HG02885 (cell line): ENCODE measurements around the gene PI4K2A.

Source experiments
- ATAC-seq: cut with Tn5 transposase; IDR thresholded peaks from one replicate; pipeline ENCODE4 v1.9.1; 2021; ENCODE audit warnings: mild to moderate bottlenecking; ENCODE audit not compliant: unreplicated experiment, poor library complexity

Gene PI4K2A

DNA sequence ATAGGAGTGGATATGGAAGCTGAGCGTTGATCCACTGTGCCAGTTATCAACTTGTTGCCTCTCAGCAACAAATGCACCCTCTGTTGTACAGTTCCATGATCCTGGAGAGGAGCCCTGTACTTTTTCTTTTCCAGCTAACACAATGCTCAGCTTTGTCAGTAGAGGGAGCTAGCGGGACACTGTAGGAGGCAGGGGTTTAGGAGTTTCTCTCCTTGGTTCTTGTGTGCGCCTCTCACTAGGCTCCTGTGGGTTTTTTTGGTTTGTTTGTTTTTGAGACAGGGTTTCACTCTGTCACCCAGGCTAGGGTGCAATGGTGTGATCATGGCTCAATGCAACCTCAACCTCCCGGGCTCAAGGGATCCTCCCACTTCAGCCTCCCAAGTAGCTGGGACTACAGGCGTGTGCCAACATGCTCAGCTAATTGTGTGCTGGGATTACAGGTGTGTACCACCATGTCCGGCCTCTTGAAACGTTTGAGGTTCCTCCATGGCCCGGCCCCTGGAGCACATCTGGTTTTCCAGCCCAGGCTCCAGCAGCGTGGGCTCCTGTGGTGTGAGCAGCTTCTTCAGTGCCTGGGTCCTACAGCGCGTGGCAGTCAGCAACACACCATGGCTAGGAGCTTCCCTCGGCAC is 61.1 kb downstream of the PI4K2A start:
- ATAC-seq, result peak; percentile 71

DNA sequence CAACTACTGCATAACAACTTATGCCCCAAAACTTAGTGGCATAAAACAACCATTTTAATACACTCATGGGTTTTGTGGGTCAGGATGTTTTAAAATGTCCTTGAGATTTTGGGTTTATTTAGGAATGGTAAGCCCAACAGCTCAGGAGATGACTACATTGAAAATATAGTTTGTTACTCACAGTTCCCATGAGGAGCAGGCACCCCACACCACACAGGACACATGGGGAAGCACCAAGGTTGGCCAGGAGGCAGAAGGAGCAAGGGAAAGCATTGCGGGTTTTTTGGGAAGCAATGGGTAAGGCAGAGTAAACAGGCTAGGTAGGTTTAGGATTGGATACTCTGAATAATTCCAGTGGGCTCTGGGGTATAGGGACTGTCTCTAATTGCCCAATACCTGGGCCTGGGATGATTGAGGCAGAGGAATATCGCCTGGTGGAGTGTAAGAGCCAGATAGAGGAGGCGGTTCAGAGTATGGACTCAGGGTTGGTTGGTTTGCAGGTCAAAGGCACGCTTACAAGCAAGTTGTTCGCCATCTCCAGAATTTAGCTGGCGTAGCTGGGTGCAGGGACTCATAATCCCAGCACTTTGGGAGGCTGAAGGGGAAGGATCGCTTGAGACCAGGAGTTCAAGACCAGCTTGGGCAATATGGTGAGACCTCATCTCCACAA is 63.1 kb downstream of the PI4K2A start:
- ATAC-seq, result no peak

- ATAC-seq, result no peak
These were observed 63.9 kb downstream of the PI4K2A start for GRCh38 chr10:97704341-97704740.

DNA sequence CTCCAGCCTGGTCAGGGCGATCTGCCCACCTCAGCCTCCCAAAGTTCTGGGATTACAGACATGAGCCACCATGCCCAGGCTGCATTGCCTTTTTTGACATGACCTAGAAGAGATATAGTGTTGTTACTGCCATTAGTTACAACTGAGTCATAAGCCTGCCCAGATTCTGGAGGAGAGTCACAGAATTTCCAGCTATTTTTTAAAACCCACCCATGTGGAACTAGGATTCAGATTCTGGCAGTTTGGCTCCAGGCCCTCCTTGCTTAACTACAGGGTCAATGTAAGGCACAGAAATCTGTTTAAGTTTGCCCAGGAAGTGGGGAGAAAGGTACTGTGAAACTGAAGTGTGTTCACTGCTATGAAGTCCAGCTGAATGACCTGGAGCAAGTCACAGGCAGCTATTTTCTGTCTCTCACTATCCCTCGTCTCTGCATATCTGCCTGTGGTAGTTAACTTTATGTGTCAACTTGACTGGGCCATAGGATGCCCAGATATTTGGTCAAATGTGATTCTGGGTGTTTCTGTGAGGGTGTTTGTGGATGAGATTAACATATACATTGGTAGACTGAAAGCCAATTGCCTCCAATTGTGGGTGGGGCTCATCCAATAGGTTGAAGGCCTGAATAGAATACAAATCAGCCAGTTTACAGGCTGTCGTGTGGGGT is 64.7 kb downstream of the PI4K2A start:
- no peak for ATAC-seq

- ATAC-seq, result no peak
These were observed 66.8 kb downstream of the PI4K2A start for GRCh38 chr10:97707134-97707861.

DNA sequence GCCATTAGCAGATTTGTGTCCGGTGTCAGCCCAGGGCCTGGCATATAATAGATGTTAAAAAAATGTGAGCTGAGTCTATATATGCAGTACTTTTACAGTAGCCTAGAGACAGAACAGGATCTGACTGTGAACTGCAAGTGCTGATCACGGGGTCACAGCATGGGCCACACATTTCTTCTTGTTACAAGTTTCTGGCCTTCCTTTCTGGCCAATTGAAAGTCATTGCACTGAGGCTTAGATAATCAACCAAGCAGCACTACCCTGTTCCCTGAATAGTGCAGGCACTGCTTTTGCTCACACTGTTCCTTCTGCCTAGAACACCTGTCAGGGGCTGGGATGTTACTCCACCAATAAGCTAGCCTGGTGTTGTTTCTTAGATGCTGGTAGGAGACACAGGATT is 67.7 kb downstream of the PI4K2A start:
- ATAC-seq, result no peak

DNA sequence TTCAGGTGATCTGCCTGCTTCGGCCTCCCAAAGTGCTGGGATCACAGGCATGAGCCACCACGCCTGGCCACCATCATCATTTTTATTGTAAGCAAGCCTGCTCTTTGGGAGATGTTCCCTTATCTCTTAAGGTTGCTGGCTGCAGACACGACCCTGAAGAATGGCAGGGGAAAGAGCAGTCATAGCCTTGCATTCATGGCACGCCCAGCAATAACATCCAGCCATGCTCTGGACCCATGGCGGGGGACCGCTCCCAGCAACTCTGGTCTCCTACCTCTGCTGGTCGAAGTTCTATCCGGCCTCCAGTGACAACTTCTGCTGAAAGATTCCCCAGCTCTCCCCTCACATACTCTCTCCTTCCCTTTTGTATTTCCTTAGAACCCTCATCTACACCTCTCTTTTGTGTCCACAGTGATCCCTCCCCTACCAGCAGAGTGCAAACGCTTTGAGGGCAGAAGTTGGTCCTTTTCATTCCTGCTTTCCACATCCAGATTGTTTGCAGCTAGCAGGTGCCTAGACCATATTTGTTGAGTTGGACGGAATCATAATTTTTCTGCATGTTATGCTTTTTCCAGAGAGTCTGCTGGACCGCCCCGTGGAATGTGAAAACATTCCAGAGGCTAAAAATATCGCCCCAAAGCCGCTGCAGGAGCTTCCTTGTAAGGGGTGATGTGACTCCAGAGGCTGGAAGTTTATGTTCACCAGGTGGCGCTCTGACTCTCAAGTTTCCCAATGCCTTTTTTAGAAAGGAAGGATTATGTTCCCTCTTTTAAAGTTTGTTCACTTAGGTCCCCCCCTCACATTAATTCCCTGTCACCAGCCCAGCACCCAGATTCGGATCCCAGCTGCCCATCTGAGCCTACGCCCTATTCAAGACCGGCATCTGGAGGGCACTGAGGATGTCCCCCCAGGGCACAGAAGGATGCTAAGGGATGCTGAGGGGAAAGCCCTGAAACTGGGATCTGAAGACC is 68.8 kb downstream of the PI4K2A start:
- ATAC-seq, result no peak

DNA sequence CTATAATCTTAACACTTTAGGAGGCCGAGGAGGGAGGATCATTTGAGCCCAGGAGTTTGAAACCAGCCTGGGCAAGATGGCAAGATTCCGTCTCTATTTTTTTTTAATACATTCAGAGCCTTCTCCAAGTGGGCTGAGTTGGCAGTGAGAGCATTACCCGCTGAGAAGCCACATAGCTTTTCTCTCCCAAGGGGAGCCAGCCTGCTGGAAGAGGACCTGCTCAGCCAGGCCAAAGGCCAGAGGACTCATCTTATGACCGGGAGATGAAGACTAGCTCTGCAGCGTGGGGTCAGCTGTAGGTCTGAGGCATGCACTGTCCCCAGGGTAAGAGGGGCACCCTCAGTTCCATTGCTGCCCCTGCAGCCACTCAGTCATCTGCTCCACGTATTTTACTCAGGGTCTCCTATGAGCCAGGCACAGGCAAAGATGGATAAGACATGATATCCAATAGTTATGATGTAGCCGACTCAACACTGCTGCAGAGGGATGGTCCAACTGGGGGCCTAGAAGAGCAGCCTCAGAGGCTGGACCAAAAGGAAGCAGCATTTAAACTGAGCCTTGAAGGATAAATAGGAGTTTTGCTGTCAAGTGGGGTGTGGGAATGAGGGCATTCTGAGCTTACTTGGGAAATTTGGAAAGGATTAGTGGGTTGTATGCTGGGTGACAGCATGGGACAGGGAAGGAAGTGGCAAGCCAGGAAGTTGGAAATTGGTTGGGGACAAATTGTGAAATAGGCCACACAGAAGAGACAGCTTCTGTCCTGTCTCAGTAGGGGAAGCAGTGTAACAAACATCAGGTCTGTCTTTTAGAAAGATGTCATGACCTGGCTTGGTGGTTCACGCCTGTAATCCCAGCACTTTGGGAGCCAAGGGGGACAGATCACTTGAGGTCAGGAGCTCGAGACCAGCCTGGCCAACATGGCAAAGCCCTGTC is 71.4 kb downstream of the PI4K2A start:
- no peak for ATAC-seq

GRCh38 chr10:97713339-97713825 is 72.9 kb downstream of the PI4K2A start, which contains the start of gene MARVELD1:
TSS of gene MARVELD1 (plus strand) at chr10:97713730. CDS start at chr10:97713877, 147 bp downstream.
- ATAC-seq, result no peak

DNA sequence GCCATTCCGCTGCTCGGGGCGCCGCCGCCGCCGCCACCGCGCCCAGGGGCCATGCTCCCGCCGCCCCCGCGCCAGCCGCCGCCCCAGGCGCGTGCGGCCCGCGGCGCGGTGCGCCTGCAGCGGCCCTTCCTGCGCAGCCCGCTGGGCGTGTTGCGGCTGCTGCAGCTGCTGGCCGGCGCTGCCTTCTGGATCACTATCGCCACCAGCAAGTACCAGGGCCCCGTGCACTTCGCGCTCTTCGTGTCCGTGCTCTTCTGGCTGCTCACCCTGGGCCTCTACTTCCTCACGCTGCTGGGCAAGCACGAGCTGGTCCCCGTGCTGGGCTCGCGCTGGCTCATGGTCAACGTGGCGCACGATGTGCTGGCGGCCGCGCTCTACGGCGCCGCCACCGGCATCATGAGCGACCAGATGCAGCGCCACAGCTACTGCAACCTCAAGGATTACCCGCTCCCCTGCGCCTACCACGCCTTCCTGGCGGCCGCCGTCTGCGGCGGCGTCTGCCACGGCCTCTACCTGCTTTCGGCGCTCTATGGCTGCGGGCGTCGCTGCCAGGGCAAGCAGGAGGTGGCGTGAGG is 73.4 kb downstream of the PI4K2A start:
- peak; percentile 80 for ATAC-seq

GRCh38 chr10:97714401-97715258 is 74.2 kb downstream of the PI4K2A start:
- ATAC-seq, result peak; percentile 29

- no peak for ATAC-seq
These were observed 74.9 kb downstream of the PI4K2A start for GRCh38 chr10:97715259-97715874.

- ATAC-seq, result no peak
These were observed 77.2 kb downstream of the PI4K2A start for GRCh38 chr10:97717627-97718026.

- ATAC-seq, result no peak
These were observed 77.7 kb downstream of the PI4K2A start for GRCh38 chr10:97718178-97718577.

DNA sequence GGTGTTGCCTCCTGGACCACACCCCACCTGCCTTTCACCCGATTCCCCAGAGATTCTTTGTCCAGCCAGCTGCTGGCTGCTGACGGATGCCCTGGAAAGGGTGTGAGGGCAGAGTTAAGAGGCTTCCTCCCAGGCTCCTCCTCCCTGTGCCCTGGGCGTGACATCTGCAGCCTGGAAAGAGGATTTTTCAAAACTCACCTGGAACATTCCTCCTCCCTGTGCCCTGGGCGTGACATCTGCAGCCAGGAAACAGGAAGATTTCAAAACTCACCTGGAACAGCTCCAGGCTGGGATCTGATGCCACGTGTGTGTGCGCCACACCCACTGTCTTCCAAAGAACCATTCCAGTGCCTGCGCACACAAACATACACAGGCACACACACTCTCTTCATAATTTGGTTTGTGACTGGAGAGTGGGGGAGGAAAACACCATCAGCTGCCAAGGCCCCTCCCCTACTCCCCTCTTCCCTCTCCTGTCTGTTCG is 78.2 kb downstream of the PI4K2A start:
- ATAC-seq, result no peak

DNA sequence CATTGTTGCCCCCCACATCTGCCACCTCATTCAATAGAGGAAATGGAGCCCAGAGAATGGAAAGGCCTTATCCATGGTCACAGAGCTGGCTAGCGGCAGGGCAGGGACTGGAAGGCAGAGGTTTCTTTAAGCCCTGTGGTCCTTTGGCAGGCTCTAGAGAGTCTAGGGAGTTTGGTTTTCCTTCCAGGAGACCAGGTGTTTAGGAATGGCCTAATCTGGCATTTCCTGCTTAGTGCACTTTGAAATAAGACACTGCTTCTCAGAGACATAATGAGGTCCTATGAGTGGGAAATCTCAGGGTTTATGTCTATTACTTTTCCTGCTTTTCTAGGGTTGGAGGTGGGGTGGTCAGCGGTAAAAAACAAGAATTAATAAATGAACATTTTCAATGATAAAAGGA is 79.1 kb downstream of the PI4K2A start:
- ATAC-seq, result no peak
